K562 (cell line): ENCODE results near the gene ZFAND3. TPM values are rescaled to one million over a fixed set of nuclear protein-coding genes. Genes with fewer than 3 reads are reported as not detected.

Experiments
- ATAC-seq: fragments of 200-7000 bp; cut with Tn5 transposase; 3 replicates; pipeline ENCODE4 v1.9.1; 2020; ENCODE audit warnings: moderate library complexity
- BruUV-seq: library from RNA; stranded (reverse); fragments of 400-500 nt; replicated peaks from 2 replicates; lab custom pipeline; 2021; lab: Mats Ljungman, UMichigan
- CTCF ChIA-PET: fragments of 300-600 bp; formaldehyde crosslinking; extraction: SDS; loops from one replicate; lab custom pipeline; 2021; ENCODE audit warnings: low intra/inter-chr PET ratio; lab: Yijun Ruan, JAX
- POLR2A ChIA-PET: fragments of 300-600, 350-650 bp; sonication (Branson Sonifier 250); formaldehyde crosslinking; extraction: SDS; loops from one replicate; lab custom pipeline; 2021; ENCODE audit warnings: antibody characterized with exemption, inconsistent platforms; lab: Yijun Ruan, JAX
- DNase-seq, 4 experiments: peaks; one replicate each; pipeline versions ENCODE4 v3.0.0 to v3.0.0-alpha.2; 2011 to 2018; ENCODE audit warnings: low spot score in 3 of 4, mixed read lengths in 3 of 4; ENCODE audit errors: extremely low read depth in 1 of 4
- FAIRE-seq: peaks from 2 replicates; lab custom pipeline; 2011; peaks lifted over from hg19 to GRCh38; lab: Jason Lieb, UNC
- H2AFZ ChIP-seq: 2 replicates; pipeline ENCODE4 v1.6.0; 2011; ENCODE audit warnings: low read depth, low read length, control low read depth, inconsistent platforms
- H3K27ac ChIP-seq: fragments of 200-600 bp; 3 replicates; pipeline ENCODE4 v1.8.0; 2011; ENCODE audit warnings: low read depth, mild to moderate bottlenecking, control low read depth, inconsistent platforms, low read length, moderate library complexity, mixed read lengths; ENCODE audit errors: extremely low read depth
- H3K27me3 ChIP-seq, 2 experiments: fragments of 300-600 bp in 1 of 2; 2 replicates in 1 of 2; 3 replicates in 1 of 2; pipeline versions ENCODE4 v1.6.0 to v1.8.0; 2011; ENCODE audit warnings: inconsistent platforms in 2 of 2, low read length in 2 of 2, mild to moderate bottlenecking in 1 of 2, mixed read lengths in 1 of 2, moderate library complexity in 1 of 2; ENCODE audit not compliant: control insufficient read depth in 2 of 2, insufficient read depth in 2 of 2
- H3K36me3 ChIP-seq: fragments of 300-600 bp; 3 replicates; pipeline ENCODE4 v1.8.0; 2011; ENCODE audit warnings: mild to moderate bottlenecking, low read length, inconsistent platforms; ENCODE audit not compliant: control insufficient read depth, insufficient read depth
- H3K4me1 ChIP-seq, 2 experiments: fragments of 200-600 bp in 1 of 2; replicated peaks in 1 of 2; 2 replicates in 1 of 2; 3 replicates in 1 of 2; pipeline versions ENCODE4 v1.5.1 to v1.8.0; 2011; ENCODE audit warnings: inconsistent platforms in 2 of 2, low read length in 2 of 2, mild to moderate bottlenecking in 1 of 2, mixed read lengths in 1 of 2, moderate library complexity in 1 of 2; ENCODE audit not compliant: control insufficient read depth in 2 of 2, insufficient read depth in 2 of 2
- H3K4me2 ChIP-seq: 2 replicates; pipeline ENCODE4 v1.6.1; 2011; ENCODE audit warnings: low read length, control low read depth, inconsistent platforms, mixed read lengths; ENCODE audit not compliant: insufficient read depth
- H3K4me3 ChIP-seq: fragments of 200-600 bp; sonication (generic), shearing (Covaris generic); 2 replicates; pipeline ENCODE4 v1.5.1; 2016; ENCODE audit warnings: control low read depth, inconsistent platforms
- H3K79me2 ChIP-seq: fragments of 200-600 bp; 3 replicates; pipeline ENCODE4 v1.8.0; 2011; ENCODE audit warnings: low read length, inconsistent platforms; ENCODE audit not compliant: control insufficient read depth, insufficient read depth
- H3K9ac ChIP-seq, 2 experiments: 2 replicates each; pipeline versions ENCODE4 v1.6.0 to v1.6.1; 2011; ENCODE audit warnings: low read depth in 2 of 2, low read length in 2 of 2, control low read depth in 1 of 2, inconsistent platforms in 1 of 2, mild to moderate bottlenecking in 1 of 2, mixed read lengths in 1 of 2; ENCODE audit not compliant: insufficient read depth in 1 of 2
- H3K9me1 ChIP-seq: one replicate; pipeline ENCODE4 v1.6.0; 2011; ENCODE audit warnings: inconsistent platforms, mild to moderate bottlenecking, low read length, moderate library complexity; ENCODE audit not compliant: control insufficient read depth, insufficient read depth
- H3K9me3 ChIP-seq: replicated peaks from 2 replicates; pipeline ENCODE4 v1.5.1; 2011; ENCODE audit warnings: low read depth, low read length, inconsistent platforms; ENCODE audit not compliant: control insufficient read depth, insufficient read depth
- H4K20me1 ChIP-seq: replicated peaks from 2 replicates; pipeline ENCODE4 v1.6.1; 2011; ENCODE audit warnings: low read length, inconsistent platforms, mixed read lengths; ENCODE audit not compliant: control insufficient read depth, insufficient read depth
- C11orf30 ChIP-seq: fragments of 450-650 bp; IDR thresholded peaks from 2 replicates; pipeline ENCODE4 v1.6.1; 2016; ENCODE audit warnings: low read depth, mild to moderate bottlenecking
- CHAMP1 ChIP-seq: fragments of 450-650 bp; IDR thresholded peaks from 2 replicates; pipeline ENCODE4 v1.6.1; 2016; ENCODE audit warnings: mild to moderate bottlenecking
- CTBP1 ChIP-seq: fragments of 450-650 bp; IDR thresholded peaks from 2 replicates; pipeline ENCODE4 v1.6.1; 2016; ENCODE audit warnings: borderline replicate concordance
- CUX1 ChIP-seq: fragments of 200-800 bp; sonication (Bioruptor generic); IDR thresholded peaks from 2 replicates; pipeline ENCODE4 v1.6.1; 2016; ENCODE audit warnings: missing genetic modification characterization, missing compliant biosample characterization
- EWSR1 ChIP-seq: fragments of 450-650 bp; IDR thresholded peaks from 2 replicates; pipeline ENCODE4 v1.6.1; 2018; ENCODE audit warnings: borderline replicate concordance, mild to moderate bottlenecking, low read depth, moderate library complexity; ENCODE audit not compliant: partially characterized antibody
- FOXA1 ChIP-seq: fragments of 450-650 bp; IDR thresholded peaks from 2 replicates; pipeline ENCODE4 v1.6.1; 2016; ENCODE audit warnings: mild to moderate bottlenecking, borderline replicate concordance
- POLR2AphosphoS5 ChIP-seq: IDR thresholded peaks from 2 replicates; pipeline ENCODE4 v1.6.1; 2011; ENCODE audit warnings: mild to moderate bottlenecking, low read depth, low read length, moderate library complexity; ENCODE audit not compliant: control insufficient read depth, insufficient read depth
- PRMT5 ChIP-seq: sonication (generic); formaldehyde crosslinking; IDR thresholded peaks from 2 replicates; pipeline ENCODE4 v1.5.0; 2020; ENCODE audit warnings: missing genetic modification reagents
- SMAD2 ChIP-seq: fragments of 150-350 bp; IDR thresholded peaks from 2 replicates; pipeline ENCODE4 v1.6.1; 2014; ENCODE audit warnings: low read depth, mild to moderate bottlenecking, low read length
- SMARCA5 ChIP-seq: fragments of 450-650 bp; IDR thresholded peaks from 2 replicates; pipeline ENCODE4 v1.6.1; 2016
- STAG1 ChIP-seq: sonication (generic); formaldehyde crosslinking; IDR thresholded peaks from 2 replicates; pipeline ENCODE4 v1.5.0; 2020; ENCODE audit warnings: missing genetic modification reagents, borderline replicate concordance
- ZBTB17 ChIP-seq: fragments of 450-650 bp; formaldehyde crosslinking; IDR thresholded peaks from 2 replicates; pipeline ENCODE4 v1.4.0; 2020; ENCODE audit warnings: mild to moderate bottlenecking
- ZFP91 ChIP-seq: sonication (generic); formaldehyde crosslinking; IDR thresholded peaks from 2 replicates; pipeline ENCODE4 v1.8.0; 2022; ENCODE audit warnings: mild to moderate bottlenecking, missing genetic modification reagents
- ZNF121 ChIP-seq: sonication (generic); formaldehyde crosslinking; conservative IDR thresholded peaks from 2 replicates; pipeline ENCODE4 v1.8.0; 2022; ENCODE audit warnings: missing genetic modification reagents
- ZNF3 ChIP-seq: fragments of 250-450 bp; sonication (Bioruptor Pico); IDR thresholded peaks from 2 replicates; pipeline ENCODE4 v1.5.0; 2021; ENCODE audit warnings: mild to moderate bottlenecking, moderate library complexity
- WGBS: fragments of 100-300 bp; shearing (Covaris generic); methylation state at CpG from one replicate; pipeline ENCODE4 v1.1.6; 2016; ENCODE audit warnings: low coverage, mixed read lengths; ENCODE audit not compliant: insufficient coverage; ENCODE audit errors: missing lambda C conversion rate; 5-methylcytosine and 5-hydroxymethylcytosine counted together
- in situ Hi-C: fragments of 300-500 bp; cut with MboI; formaldehyde crosslinking; loops from 4 replicates; pipeline ENCODE4 v1.15.0; 2018; ENCODE audit warnings: inconsistent platforms, mixed read lengths
- intact Hi-C: fragments of 100-400 bp; cut with micrococcal nuclease; formaldehyde crosslinking; loops from 2 replicates; pipeline ENCODE4 v1.14.2; 2022
- polyA plus RNA-seq, 8 experiments: library from polyadenylated mRNA; depleted of rRNA in 4 of 8; stranded (reverse) in 5 of 8; unstranded in 3 of 8; fragments of >200 nt; fragmentation: Nextera tagmentation in 2 of 8; fragmentation: Illumina TruSeq in 1 of 8; extraction: Ambion mirVana in 2 of 8; extraction: Trizol in 1 of 8; gene quantifications; 2 replicates each; pipeline versions ENCODE4 v1.2.1 to v1.2.3, GENCODE V29; 2011 to 2014; ENCODE audit warnings: inconsistent platforms in 1 of 8, missing spikeins in 1 of 8
- total RNA-seq, 7 experiments: library from RNA; depleted of rRNA in 6 of 7; stranded (reverse); fragments of >200 nt in 6 of 7; fragmentation: Illumina TruSeq in 2 of 7; extraction: Trizol in 2 of 7; gene quantifications; 2 replicates each; pipeline versions ENCODE4 v1.2.1 to v1.2.3, GENCODE V29; 2011 to 2021; ENCODE audit warnings: low replicate concordance in 1 of 7

Gene ZFAND3
- total and polyA plus RNA-seq, 9 of the 15 experiments (the other 6 are each of a cell fraction or from before 2014, with no cell fraction given) = 0.81 to 26.6 (median 11.8) TPM

GRCh38 chr6:38191418-38191817, 371.9 kb downstream of the ZFAND3 start:
- Histone ChIP-seq H3K4me1 (no peaks in the 10 kb centered on the region), H3K4me3 (no peak overlapping the region), H3K9me1 (no peaks in the 10 kb centered on the region), H2AFZ (no peak overlapping the region), H4K20me1 (peaks cover 12% of the 10 kb centered on the region), H3K27me3 (peaks cover 34 to 56% of the 10 kb centered on the region in 2 experiments), H3K9ac (no peak overlapping the region), H3K36me3 (no peaks in the 10 kb centered on the region), H3K4me2 (no peak overlapping the region), H3K79me2 (no peaks in the 10 kb centered on the region), H3K27ac (no peak overlapping the region), H3K9me3 (no peaks in the 10 kb centered on the region)
- BruUV-seq = no TSS peak
- ChIA-PET CTCF (no interaction called here), POLR2A (no interaction called here)
- intact Hi-C loops (no loop called here), in situ Hi-C loops (no loop called here)
- DNase-seq (no peak), ATAC-seq (no peak), FAIRE-seq (no peak)
- WGBS = under 1% methylated on average over 9 of the region's 9 CpGs
- TF ChIP-seq STAG1 (CRISPR knock-in tag) (no peak), ZBTB17 (CRISPR knock-in tag) (no peak), PRMT5 (CRISPR knock-in tag) (no peak), ZFP91 (CRISPR knock-in tag) (no peak), EWSR1 (no peak), ZNF3 (CRISPR knock-in tag) (no peak), CHAMP1 (no peak), POLR2AphosphoS5 (no peak), ZNF121 (CRISPR knock-in tag) (no peak), SMAD2 (no peak), CTBP1 (no peak), CUX1 (CRISPR knock-in tag) (no peak), FOXA1 (no peak), C11orf30 (no peak), SMARCA5 (no peak)
